Measurements from ENCODE around the gene SLC16A3. TPM values are rescaled to one million over a fixed set of nuclear protein-coding genes. Genes with fewer than 3 reads are reported as not detected.

SLC16A3 gene
- total and polyA plus RNA-seq, 2 donors from 2014 or later = 28.8 to 85.7 TPM

- Histone ChIP-seq H3K4me1 (ENCODE audit: control insufficient read depth in 2 of 3, insufficient read depth in 2 of 3, low read depth in 1 of 3, low read length in 3 of 3) (peaks cover 0 to 23% (median 4%) of the 10 kb centered on the region in 3 donors), H3K9ac (ENCODE audit: low read length in 3 of 3) (peak overlapping the region in 1 of 3 donors; percentile 34)
- FAIRE-seq = no peak
Measured at GRCh38 chr17:82228278-82228841, 482 bp upstream of the SLC16A3 start.

GRCh38 chr17:82229698-82230608, 1.1 kb downstream of the SLC16A3 start:
- intact Hi-C loops (cut with DNase I) = loop anchor here (10.0 kb wide), 1 partner anchor 95 kb away; no protein-coding TSS in a partner anchor
- peaks cover 0 to 33% (median 8%) of the 10 kb centered on the region in 3 donors for H3K4me1 ChIP-seq (ENCODE audit: control insufficient read depth in 2 of 3, insufficient read depth in 2 of 3, low read depth in 1 of 3, low read length in 3 of 3)
- H3K36me3 ChIP-seq (ENCODE audit: control insufficient read depth in 2 of 3, insufficient read depth in 3 of 3, low read length in 3 of 3) = no peaks in the 10 kb centered on the region
- H3K9me3 ChIP-seq (ENCODE audit: control insufficient read depth in 2 of 3, insufficient read depth in 1 of 3, low read length in 3 of 3) = no peaks in the 10 kb centered on the region
- H3K27me3 ChIP-seq (ENCODE audit: control insufficient read depth, insufficient read depth, low read length) = no peaks in the 10 kb centered on the region
- peak overlapping the region in 2 of 3 donors; percentile 45 to 48 for H3K4me3 ChIP-seq (ENCODE audit: low read length in 3 of 3)
- peak overlapping the region in 2 of 3 donors; percentile 40 to 41 for H3K9ac ChIP-seq (ENCODE audit: low read length in 3 of 3)
- no peak for TF ChIP-seq CTCF (IDR thresholded peaks at IDR 0.05; ENCODE audit: borderline replicate concordance, extremely low read depth, insufficient read depth)
- FAIRE-seq = no peak
- H3K27ac ChIP-seq (ENCODE audit: low read depth in 2 of 2, low read length in 2 of 2) = peak overlapping the region; percentile 85 to 86
- DNase-seq = peak in 3 of 5 donors; percentile 20 to 87 (median 78)

More at GRCh38 chr17:82228278-82228841, 482 bp upstream of the SLC16A3 start:
- H3K36me3 ChIP-seq (ENCODE audit: control insufficient read depth in 2 of 3, insufficient read depth in 3 of 3, low read length in 3 of 3) = no peaks in the 10 kb centered on the region
- peak overlapping the region; percentile 76 to 84 for H3K27ac ChIP-seq (ENCODE audit: low read depth in 2 of 2, low read length in 2 of 2)
- peak in 4 of 5 donors; percentile 24 to 92 (median 59) for DNase-seq
- intact Hi-C loops (cut with DNase I) = no loop called here
- TF ChIP-seq CTCF (IDR thresholded peaks at IDR 0.05; ENCODE audit: borderline replicate concordance, extremely low read depth, insufficient read depth) = no peak
- H3K4me3 ChIP-seq (ENCODE audit: low read length in 3 of 3) = no peak overlapping the region
- no peaks in the 10 kb centered on the region for H3K27me3 ChIP-seq (ENCODE audit: control insufficient read depth, insufficient read depth, low read length)
- no peaks in the 10 kb centered on the region for H3K9me3 ChIP-seq (ENCODE audit: control insufficient read depth in 2 of 3, insufficient read depth in 1 of 3, low read length in 3 of 3)

- no peaks in the 10 kb centered on the region for H3K9me3 ChIP-seq (ENCODE audit: control insufficient read depth in 2 of 3, insufficient read depth in 1 of 3, low read length in 3 of 3)
- no peaks in the 10 kb centered on the region for H3K27me3 ChIP-seq (ENCODE audit: control insufficient read depth, insufficient read depth, low read length)
- no peaks in the 10 kb centered on the region for H3K36me3 ChIP-seq (ENCODE audit: control insufficient read depth in 2 of 3, insufficient read depth in 3 of 3, low read length in 3 of 3)
- intact Hi-C loops (cut with DNase I) = loop anchor here (10.0 kb wide), 1 partner anchor 94 kb away; no protein-coding TSS in a partner anchor
- peaks cover 0 to 41% (median 13%) of the 10 kb centered on the region in 3 donors for H3K4me1 ChIP-seq (ENCODE audit: control insufficient read depth in 2 of 3, insufficient read depth in 2 of 3, low read depth in 1 of 3, low read length in 3 of 3)
- H3K27ac ChIP-seq (ENCODE audit: low read depth in 2 of 2, low read length in 2 of 2) = peak overlapping the region; percentile 85 to 86
- peak overlapping the region in 1 of 3 donors; percentile 40 for H3K9ac ChIP-seq (ENCODE audit: low read length in 3 of 3)
- DNase-seq = peak; percentile 71 to 96 (median 89)
- H3K4me3 ChIP-seq (ENCODE audit: low read length in 3 of 3) = peak overlapping the region in 1 of 3 donors; percentile 49
- peak; percentile 36 for TF ChIP-seq CTCF (IDR thresholded peaks at IDR 0.05; ENCODE audit: borderline replicate concordance, extremely low read depth, insufficient read depth)
- FAIRE-seq = no peak
Measured at GRCh38 chr17:82230609-82231311, 1.9 kb downstream of the SLC16A3 start.

Data from kidney (tissue), 14 donors.